Omental fat pad (tissue), 4 donors: ENCODE measurements around the gene HYAL1. TPM values are rescaled to one million over a fixed set of nuclear protein-coding genes. Genes with fewer than 3 reads are reported as not detected.

Experiments
- ATAC-seq: fragments of 150-250 bp; one replicate; pipeline ENCODE4 v1.9.1; 2016; ENCODE audit warnings: mild to moderate bottlenecking, moderate library complexity; ENCODE audit not compliant: low FRiP score
- DNase-seq: peaks from one replicate; pipeline ENCODE4 v3.0.0-alpha.2; 2019; ENCODE audit warnings: low spot score
- total RNA-seq, 4 donors: library from RNA; depleted of rRNA; stranded (reverse); fragments of >200 nt; gene quantifications; one replicate each; pipeline ENCODE4 v1.1.0, GENCODE V29; 2016
- TF ChIP-seq, protein P1 (sequence below), 3 donors: fragments of 450-650 bp; IDR thresholded peaks; one replicate each; pipeline ENCODE4 v1.5.1; 2016 to 2017; ENCODE audit warnings: antibody characterized with exemption in 3 of 3, mild to moderate bottlenecking in 3 of 3, moderate library complexity in 2 of 3

The HYAL1 gene
- total RNA-seq, 4 donors from 2014 or later: 6.8 to 32.3 (median 14.6) TPM

DNA sequence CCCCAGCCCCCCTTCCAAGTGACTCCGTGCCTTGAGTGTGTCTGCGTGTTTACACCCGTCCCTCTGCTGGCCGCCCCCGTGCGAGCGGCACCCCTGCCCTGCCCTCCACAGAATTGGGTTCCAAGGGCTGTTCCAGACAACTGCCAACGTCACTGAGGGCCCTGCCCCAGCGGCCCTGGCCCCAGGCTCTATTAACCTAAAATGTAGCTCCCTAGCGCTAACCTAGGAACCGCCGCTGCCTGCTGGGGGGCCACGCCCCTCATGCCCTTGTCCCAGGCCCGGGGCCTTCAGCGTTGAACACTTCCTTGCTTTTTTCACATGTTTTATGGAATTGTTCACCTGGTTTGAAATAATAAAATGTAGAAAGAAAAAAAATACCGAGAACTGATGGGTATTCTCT lies 44.4 kb downstream of the HYAL1 start:
- ATAC-seq (no peak), DNase-seq (no peak)
- TF ChIP-seq, protein P1, sequence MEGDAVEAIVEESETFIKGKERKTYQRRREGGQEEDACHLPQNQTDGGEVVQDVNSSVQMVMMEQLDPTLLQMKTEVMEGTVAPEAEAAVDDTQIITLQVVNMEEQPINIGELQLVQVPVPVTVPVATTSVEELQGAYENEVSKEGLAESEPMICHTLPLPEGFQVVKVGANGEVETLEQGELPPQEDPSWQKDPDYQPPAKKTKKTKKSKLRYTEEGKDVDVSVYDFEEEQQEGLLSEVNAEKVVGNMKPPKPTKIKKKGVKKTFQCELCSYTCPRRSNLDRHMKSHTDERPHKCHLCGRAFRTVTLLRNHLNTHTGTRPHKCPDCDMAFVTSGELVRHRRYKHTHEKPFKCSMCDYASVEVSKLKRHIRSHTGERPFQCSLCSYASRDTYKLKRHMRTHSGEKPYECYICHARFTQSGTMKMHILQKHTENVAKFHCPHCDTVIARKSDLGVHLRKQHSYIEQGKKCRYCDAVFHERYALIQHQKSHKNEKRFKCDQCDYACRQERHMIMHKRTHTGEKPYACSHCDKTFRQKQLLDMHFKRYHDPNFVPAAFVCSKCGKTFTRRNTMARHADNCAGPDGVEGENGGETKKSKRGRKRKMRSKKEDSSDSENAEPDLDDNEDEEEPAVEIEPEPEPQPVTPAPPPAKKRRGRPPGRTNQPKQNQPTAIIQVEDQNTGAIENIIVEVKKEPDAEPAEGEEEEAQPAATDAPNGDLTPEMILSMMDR (IDR thresholded peaks at IDR 0.05): no peak

DNA sequence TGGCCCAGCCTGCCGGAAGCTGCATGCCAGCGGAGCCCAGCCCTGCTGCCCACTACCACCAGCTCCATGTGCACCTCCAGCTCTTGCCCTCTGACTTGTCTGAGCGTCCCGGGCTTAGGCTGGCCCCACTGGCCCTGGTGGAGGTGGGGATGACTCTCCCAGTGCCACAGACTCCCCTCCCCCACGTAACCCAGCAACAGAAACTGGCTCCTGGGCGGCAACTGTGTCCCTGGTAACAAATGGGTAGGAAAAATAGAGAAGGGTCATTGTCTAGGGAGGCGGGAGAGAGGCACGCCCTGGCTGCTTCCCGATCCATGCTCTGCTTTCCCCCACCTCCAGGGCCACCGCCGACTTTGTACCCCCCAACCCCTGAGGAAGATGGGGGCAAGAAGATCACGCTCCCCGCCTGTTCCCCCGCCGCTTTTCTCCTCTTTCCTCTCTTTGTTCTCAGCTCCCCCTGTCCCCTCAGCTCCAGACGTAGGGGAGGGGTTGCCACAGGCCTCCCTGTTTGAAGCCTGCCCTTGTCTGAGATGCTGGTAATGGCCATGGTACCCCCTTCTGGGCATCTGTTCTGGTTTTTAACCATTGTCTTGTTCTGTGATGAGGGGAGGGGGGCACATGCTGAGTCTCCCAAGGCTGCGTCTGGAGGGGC lies 45.2 kb downstream of the HYAL1 start:
- DNase-seq: no peak
- TF ChIP-seq, protein P1 (IDR thresholded peaks at IDR 0.05): no peak
- ATAC-seq: no peak

DNA sequence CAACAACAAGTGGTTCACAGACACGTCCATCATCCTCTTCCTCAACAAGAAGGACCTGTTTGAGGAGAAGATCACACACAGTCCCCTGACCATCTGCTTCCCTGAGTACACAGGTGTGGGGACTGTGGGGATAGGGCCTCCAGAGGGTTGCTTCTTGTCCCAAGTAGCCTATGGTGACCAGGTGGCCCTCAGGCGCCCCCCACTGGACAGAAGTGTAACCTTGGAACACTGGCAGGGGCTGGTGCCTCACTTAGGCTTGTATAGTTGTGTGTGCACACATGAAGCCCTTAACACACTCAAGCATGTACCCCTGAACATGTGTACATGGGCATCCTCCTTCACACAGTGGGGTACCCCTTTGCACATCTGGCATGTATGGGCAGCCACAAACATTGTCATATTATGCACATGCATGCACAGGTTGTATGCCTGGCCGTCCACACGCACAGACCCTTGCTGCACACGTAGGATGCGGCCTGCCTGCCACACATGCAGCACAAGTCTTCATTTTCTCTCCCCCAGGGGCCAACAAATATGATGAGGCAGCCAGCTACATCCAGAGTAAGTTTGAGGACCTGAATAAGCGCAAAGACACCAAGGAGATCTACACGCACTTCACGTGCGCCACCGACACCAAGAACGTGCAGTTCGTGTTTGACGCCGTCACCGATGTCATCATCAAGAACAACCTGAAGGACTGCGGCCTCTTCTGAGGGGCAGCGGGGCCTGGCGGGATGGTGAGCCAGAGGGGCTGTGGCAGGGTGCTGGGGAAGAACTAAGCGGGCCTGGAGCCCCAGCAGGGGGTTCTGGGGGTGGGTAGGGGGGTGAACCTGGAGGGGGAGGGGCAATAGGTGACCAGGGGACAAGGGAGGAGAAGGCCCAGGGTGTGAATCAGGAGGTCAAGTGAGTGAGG lies 46.1 kb downstream of the HYAL1 start:
- ATAC-seq: no peak
- no peak for DNase-seq
- TF ChIP-seq, protein P1 (IDR thresholded peaks at IDR 0.05): no peak

DNA sequence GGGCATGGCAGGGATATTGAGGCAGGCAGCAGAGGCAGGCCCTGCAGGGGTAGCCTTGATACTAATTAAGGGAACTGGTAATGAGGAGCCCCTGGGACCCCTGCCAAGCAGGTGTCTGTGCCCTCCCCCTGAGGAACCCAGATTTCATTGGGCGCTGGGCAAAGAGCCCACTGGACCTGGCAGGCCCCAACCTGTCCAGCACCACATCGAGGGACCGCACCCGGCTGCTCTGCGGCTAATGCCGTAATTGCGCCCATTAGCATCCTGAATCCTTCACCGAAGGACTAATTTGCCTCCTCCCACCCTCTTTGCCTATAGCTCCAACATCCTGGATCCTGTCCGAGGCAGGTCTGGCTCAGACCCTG lies 48.1 kb downstream of the HYAL1 start:
- DNase-seq: no peak
- TF ChIP-seq, protein P1 (IDR thresholded peaks at IDR 0.05): no peak
- ATAC-seq: no peak

DNA sequence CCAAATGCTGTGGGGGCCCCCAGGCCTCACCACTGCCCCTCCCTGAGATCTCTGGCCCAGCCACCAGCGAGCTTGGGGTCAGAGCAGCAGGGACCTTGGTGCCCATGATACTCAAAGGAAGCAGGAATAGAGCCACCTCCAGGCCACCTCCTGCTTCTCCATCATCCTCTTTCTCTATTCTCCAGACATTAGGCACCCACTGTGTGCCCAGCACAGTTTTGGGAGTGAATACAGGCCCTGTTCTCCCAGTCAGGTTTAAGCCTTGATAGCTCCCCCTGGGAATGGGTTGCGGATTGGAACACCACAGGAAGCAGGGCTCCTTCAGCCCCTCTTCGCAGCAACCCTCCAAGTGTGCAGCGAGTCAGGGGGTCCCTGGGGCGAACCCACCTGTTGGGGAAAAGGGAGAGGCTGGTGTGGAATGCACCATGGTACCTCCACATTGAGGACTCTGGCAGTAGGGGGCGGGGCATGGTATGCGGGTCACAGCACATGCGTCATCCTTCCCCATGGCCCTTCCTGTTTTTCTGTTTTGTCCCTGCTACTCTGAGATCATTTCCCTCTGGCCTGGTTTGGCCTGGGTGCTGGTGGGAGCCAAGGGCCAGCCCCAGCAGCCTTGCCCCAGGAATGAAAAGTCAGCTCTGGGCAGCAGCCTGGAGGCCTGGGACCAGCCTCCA lies 48.7 kb downstream of the HYAL1 start:
- ATAC-seq (no peak), DNase-seq (no peak)
- TF ChIP-seq, protein P1 (IDR thresholded peaks at IDR 0.05): no peak

DNA sequence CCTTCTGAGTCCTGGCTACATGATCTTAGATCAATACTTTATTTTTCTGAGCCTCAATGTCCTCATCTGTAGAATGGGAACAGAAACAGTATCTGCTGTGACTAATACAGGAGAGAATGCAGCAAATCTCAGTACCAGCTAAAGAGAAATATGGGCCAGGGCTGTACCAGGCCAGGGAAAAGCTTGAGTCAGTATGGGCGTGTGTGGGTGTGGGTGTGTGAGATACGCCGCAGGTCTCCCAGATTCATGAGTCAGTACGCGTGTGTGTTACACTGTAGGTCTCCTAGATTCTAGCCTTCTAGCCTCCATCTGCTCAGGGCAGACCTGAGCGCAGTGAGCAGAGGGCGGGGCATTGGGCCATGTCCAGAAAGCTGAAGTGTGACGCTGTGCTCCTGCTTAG lies 52.2 kb downstream of the HYAL1 start:
- DNase-seq: no peak
- peak; percentile 82 for ATAC-seq
- TF ChIP-seq, protein P1 (IDR thresholded peaks at IDR 0.05): no peak
